C4-2B (cell line): ENCODE results near the gene HAND2.

ENCODE experiments used
- H3K27ac ChIP-seq: fragments of 450-650 bp; 2 replicates; pipeline ENCODE4 v1.5.1; 2017
- ZFX ChIP-seq: fragments of 450-650 bp; IDR thresholded peaks from 2 replicates; pipeline ENCODE4 v1.6.1; 2017
- TF ChIP-seq, protein P1 (sequence below): fragments of 450-650 bp; conservative IDR thresholded peaks from 2 replicates; pipeline ENCODE4 v1.5.1; 2017; ENCODE audit warnings: mild to moderate bottlenecking

HAND2 gene

DNA sequence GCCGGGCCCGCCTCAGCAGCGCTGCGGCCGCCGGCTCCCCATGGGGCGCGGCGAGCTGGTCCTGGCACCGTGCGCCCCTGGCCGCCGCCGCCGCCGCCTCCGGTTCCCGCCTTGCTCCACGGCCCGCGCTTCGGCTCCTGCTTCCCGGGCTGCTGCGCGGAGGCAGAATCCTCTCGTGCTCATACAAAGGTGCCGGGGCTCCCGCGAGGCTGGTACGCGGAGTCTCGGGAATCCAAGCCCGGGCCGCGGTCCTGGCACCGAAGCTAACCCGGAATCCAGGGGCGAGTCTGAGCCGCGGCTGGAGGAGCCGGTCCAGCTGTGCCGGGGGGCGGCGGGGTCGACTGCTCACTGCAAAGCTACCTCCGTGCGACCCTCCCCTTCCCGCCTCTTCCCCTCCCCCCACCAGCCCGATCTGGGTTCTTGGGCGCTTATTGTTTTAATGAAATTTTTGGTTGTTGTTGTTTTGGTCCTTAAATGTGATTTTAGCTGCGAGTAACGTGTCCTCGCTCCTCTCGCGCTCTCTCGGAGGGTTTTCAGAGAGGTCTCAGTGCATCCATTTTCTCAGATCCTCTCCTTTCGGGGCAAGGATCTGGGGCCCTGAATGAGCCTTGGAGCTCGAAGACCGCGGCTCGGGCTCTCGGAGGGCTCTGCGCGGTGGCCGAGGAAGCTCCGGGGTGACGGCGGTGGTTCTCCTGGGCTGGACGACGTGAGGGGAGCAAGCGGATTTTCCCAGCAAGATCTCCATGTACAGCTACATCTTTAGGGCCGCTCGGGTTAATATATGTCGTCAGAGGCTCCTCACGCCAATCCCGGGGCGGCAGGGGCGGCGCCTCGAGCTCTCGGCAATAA lies at the start of gene HAND2:
TSS of gene HAND2 (minus strand) at position 753 of the 849 bp plus-strand sequence. CDS start 940 bp downstream, outside the sequence.
- no peak within 1 kb of the TSS for H3K27ac ChIP-seq
- TF ChIP-seq, protein P1, sequence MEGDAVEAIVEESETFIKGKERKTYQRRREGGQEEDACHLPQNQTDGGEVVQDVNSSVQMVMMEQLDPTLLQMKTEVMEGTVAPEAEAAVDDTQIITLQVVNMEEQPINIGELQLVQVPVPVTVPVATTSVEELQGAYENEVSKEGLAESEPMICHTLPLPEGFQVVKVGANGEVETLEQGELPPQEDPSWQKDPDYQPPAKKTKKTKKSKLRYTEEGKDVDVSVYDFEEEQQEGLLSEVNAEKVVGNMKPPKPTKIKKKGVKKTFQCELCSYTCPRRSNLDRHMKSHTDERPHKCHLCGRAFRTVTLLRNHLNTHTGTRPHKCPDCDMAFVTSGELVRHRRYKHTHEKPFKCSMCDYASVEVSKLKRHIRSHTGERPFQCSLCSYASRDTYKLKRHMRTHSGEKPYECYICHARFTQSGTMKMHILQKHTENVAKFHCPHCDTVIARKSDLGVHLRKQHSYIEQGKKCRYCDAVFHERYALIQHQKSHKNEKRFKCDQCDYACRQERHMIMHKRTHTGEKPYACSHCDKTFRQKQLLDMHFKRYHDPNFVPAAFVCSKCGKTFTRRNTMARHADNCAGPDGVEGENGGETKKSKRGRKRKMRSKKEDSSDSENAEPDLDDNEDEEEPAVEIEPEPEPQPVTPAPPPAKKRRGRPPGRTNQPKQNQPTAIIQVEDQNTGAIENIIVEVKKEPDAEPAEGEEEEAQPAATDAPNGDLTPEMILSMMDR = no peak
- no peak for TF ChIP-seq ZFX

DNA sequence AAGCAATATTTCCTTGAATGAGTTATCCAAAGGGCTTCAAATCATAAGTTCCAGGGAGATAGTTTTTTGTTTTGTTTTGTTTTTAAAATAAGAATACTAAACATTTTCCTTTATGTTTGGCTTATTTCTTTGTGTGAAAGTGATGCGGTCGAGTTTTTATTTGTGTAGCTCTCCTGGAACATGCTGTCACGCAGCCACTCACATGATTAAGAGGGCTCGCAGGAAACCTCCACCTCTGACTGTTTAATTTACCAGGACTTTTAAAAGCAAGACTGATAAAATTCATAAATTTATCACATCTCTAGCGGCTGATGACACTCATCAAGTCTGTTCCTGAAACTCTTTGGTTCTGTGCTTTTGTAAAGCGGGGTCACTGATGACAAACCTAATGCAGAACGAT lies 48.9 kb upstream of the HAND2 start:
- H3K27ac ChIP-seq = no peak overlapping the region
- no peak for TF ChIP-seq ZFX
- TF ChIP-seq, protein P1 = no peak

DNA sequence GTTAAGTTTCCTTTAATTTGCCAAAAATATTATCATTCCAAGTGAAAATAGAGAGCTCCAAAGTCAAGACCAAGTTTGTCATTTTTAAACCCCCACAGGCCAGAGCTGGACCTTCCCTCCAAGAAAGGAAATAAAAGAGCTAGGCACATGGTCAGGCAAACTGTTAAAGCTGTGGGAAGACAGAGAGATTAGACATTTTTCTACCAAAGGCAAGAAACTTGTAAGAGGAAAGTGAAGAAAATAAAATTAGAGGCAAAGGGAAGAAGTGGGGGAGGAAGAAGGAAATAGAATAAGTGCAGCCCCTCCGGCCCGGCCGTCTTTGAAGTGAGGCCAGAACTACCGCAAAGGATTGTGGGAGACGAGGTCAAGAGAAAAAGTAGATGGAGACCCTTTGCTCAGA lies 47.9 kb upstream of the HAND2 start:
- TF ChIP-seq ZFX = no peak
- TF ChIP-seq, protein P1 = no peak
- no peak overlapping the region for H3K27ac ChIP-seq

DNA sequence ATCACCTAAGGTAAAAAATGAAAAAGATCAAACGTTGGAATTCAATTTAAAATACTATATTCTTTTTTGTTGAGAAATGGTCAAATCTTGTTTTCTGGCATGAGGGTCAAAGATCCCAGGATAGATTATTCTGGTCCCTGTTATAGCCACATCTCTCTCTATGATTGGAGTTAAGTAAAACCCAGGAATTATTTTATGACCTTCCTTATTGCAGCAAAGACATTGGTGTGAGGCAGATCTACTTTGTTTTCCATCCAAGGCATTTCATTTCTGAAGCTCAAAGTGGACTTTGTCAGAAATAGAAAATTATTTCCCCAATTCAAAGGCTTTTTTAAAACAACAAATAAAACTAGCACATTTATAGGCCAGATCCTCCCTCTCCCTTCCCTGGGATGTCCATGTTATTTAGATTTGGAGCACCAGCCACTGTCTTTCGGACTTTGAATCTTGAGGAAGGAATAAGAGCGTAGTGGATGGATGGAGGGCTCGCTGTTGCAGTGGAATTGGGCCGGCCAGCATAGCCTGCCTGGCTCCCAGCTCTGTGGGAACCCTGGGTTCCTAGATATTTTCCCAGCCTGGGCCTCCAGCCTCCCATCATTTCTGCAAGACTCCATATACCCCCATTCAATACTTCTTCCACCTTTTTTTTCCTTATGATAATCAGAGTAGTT lies 45.6 kb upstream of the HAND2 start:
- TF ChIP-seq, protein P1 = no peak
- no peak for TF ChIP-seq ZFX
- H3K27ac ChIP-seq = no peak overlapping the region

DNA sequence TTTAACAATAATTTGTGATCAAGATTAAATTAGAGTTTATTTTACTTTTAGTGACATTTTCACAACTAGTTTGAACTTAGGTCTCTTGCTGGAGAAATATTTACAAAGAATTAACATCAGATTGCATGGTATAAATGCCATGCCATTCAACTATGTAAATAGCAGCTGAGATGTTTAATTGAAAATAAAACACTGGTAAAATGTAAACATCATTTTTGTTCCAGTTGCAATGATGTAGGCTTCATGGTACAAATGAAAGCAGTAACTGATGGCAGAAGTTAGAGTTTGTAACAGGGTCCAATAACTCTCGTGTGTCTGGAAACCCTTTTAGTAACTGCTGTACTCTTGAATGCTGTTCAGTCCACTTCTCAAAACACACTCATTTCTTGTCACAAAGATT lies 43.7 kb upstream of the HAND2 start:
- H3K27ac ChIP-seq = no peak overlapping the region
- TF ChIP-seq ZFX = no peak
- TF ChIP-seq, protein P1 = no peak

DNA sequence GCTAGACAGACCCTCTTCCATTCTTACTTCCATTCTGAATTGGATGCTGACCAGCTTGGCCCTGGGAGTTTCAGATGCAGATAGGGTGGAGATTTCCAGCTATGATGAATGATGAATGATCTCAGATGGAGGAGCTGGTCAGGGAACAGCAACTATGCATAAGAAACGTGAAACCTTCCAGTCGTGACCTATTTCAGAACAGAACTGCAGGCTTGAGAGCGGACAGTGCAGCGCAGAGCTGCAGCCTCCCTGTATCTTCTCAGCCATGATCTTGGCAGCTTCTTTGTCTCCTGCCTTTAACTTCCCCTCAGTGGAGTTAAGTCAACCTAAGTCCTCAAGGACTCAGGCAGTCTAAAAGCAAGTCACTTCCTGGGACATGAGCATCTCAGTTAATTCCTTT lies 43.3 kb upstream of the HAND2 start:
- no peak overlapping the region for H3K27ac ChIP-seq
- TF ChIP-seq, protein P1 = no peak
- no peak for TF ChIP-seq ZFX

DNA sequence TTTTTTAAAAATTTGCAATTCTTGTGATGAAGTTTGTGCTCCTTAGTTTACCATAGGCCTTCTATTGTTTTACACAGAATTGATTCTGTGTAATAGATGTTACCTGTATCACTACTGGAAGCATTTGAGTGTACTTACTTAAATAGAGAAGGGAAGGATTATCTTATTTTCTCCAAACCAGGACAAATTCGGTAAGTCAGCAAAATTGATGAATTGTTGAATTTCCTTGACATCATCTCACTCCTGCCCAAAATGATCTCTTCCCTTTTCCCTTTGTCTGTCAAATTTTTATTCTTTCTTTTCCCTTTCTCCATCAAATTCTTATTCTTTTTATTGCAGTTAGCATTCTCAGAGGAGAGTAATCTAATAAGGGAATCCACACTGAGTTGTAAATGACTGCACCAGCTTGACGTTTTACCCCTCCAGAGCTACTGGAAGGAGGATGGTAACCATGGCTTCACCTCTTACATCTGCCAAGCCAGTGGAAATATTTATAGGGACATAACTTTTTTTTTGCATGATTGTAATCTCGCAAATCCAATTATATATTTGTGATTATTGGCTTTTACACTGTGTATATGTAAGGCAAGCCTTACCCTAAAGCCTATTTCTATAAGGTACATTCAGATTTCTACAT lies 42.6 kb upstream of the HAND2 start:
- no peak for TF ChIP-seq ZFX
- TF ChIP-seq, protein P1 = no peak
- no peak overlapping the region for H3K27ac ChIP-seq
